GM12878 (cell line): ENCODE measurements around the gene ATP1B2. TPM values are rescaled to one million over a fixed set of nuclear protein-coding genes. Genes with fewer than 3 reads are reported as not detected.

Experiments
- ATAC-seq: fragments of 200-7000 bp; cut with Tn5 transposase; 3 replicates; pipeline ENCODE4 v1.9.1; 2020; ENCODE audit warnings: mild to moderate bottlenecking, moderate library complexity
- BruUV-seq: library from RNA; stranded (reverse); fragments of 400-500 nt; replicated peaks from 2 replicates; lab custom pipeline; 2021; lab: Mats Ljungman, UMichigan
- CTCF ChIA-PET: fragments of 300-600 bp; sonication (Branson Sonifier 250); formaldehyde crosslinking; extraction: SDS; loops from one replicate; lab custom pipeline; 2021; ENCODE audit warnings: inconsistent platforms; lab: Yijun Ruan, JAX
- POLR2A ChIA-PET: fragments of 350-600 bp; formaldehyde crosslinking; extraction: SDS; loops from one replicate; lab custom pipeline; 2021; ENCODE audit warnings: inconsistent platforms; lab: Charles Lee
- RAD21 ChIA-PET: fragments of 300-600 bp; sonication (Branson Sonifier 250); formaldehyde crosslinking; loops from one replicate; lab custom pipeline; 2023; ENCODE audit warnings: antibody characterized with exemption; ENCODE audit not compliant: unreplicated experiment; lab: Charles Lee
- SMC1A ChIA-PET: fragments of 300-600 bp; sonication (Branson Sonifier 250); formaldehyde crosslinking; loops from one replicate; lab custom pipeline; 2023; ENCODE audit not compliant: unreplicated experiment, uncharacterized antibody; lab: Charles Lee
- DNase-seq: peaks from one replicate; pipeline ENCODE4 v3.0.0-alpha.2; 2011; ENCODE audit warnings: low read depth, low spot score
- FAIRE-seq: peaks from 3 replicates; lab custom pipeline; 2011; peaks lifted over from hg19 to GRCh38; lab: Jason Lieb, UNC
- H2AFZ ChIP-seq: 2 replicates; pipeline ENCODE4 v1.6.0; 2011; ENCODE audit warnings: low read depth, low read length, control low read depth; ENCODE audit not compliant: control insufficient read depth
- H3K27ac ChIP-seq: 2 replicates; pipeline ENCODE4 v1.5.1; 2011; ENCODE audit warnings: control low read depth; ENCODE audit not compliant: control insufficient read depth, insufficient read depth
- H3K27me3 ChIP-seq, 2 experiments: replicated peaks in 1 of 2; 2 replicates each; pipeline versions ENCODE4 v1.6.0 to v1.6.1; 2011; ENCODE audit warnings: low read length in 1 of 2; ENCODE audit not compliant: control insufficient read depth in 2 of 2, insufficient read depth in 2 of 2
- H3K36me3 ChIP-seq, 2 experiments: 2 replicates each; pipeline ENCODE4 v1.5.1; 2011; ENCODE audit warnings: low read length in 1 of 2; ENCODE audit not compliant: control insufficient read depth in 2 of 2, insufficient read depth in 2 of 2
- H3K4me1 ChIP-seq: 2 replicates; pipeline ENCODE4 v1.6.1; 2011; ENCODE audit warnings: mild to moderate bottlenecking, low read length, moderate library complexity, mixed read lengths; ENCODE audit not compliant: control insufficient read depth, insufficient read depth
- H3K4me2 ChIP-seq: 2 replicates; pipeline ENCODE4 v1.6.0; 2011; ENCODE audit warnings: control low read depth; ENCODE audit not compliant: control insufficient read depth, insufficient read depth
- H3K4me3 ChIP-seq: fragments of 200-600 bp; sonication (generic); 2 replicates; pipeline ENCODE4 v1.5.1; 2016
- H3K79me2 ChIP-seq: 2 replicates; pipeline ENCODE4 v1.6.0; 2011; ENCODE audit warnings: low read length; ENCODE audit not compliant: control insufficient read depth, insufficient read depth
- H3K9ac ChIP-seq: 2 replicates; pipeline ENCODE4 v1.8.0; 2011; ENCODE audit warnings: low read length, control low read depth, mixed read lengths; ENCODE audit not compliant: control insufficient read depth, insufficient read depth
- H3K9me3 ChIP-seq: replicated peaks from 3 replicates; pipeline ENCODE4 v1.5.1; 2011; ENCODE audit warnings: mild to moderate bottlenecking, low read length; ENCODE audit not compliant: control insufficient read depth, insufficient read depth
- H4K20me1 ChIP-seq: 2 replicates; pipeline ENCODE4 v1.6.0; 2011; ENCODE audit not compliant: control insufficient read depth, insufficient read depth
- BHLHE40 ChIP-seq, 2 experiments: fragments of 450-650 bp in 1 of 2; IDR thresholded peaks; 2 replicates each; pipeline ENCODE4 v1.6.1; 2011 to 2017; ENCODE audit warnings: low read depth in 2 of 2, borderline replicate concordance in 1 of 2, improper control_type of control experiment in 1 of 2, low read length in 1 of 2, mild to moderate bottlenecking in 1 of 2
- BMI1 ChIP-seq: fragments of 450-650 bp; IDR thresholded peaks from 2 replicates; pipeline ENCODE4 v1.6.1; 2016; ENCODE audit warnings: mild to moderate bottlenecking, moderate library complexity, borderline replicate concordance
- CREM ChIP-seq: IDR thresholded peaks from 2 replicates; pipeline ENCODE4 v1.6.1; 2014; ENCODE audit warnings: antibody characterized with exemption, low read depth
- DPF2 ChIP-seq: fragments of 450-650 bp; IDR thresholded peaks from 2 replicates; pipeline ENCODE4 v1.6.1; 2017; ENCODE audit warnings: mild to moderate bottlenecking
- ETV6 ChIP-seq, 2 experiments: fragments of 450-650 bp in 1 of 2; IDR thresholded peaks in 1 of 2; conservative IDR thresholded peaks in 1 of 2; 2 replicates each; pipeline ENCODE4 v1.6.1; 2014; ENCODE audit warnings: antibody characterized with exemption in 1 of 2, borderline replicate concordance in 1 of 2, low read depth in 1 of 2, mild to moderate bottlenecking in 1 of 2, moderate library complexity in 1 of 2
- HCFC1 ChIP-seq: fragments of 150-350 bp; IDR thresholded peaks from 2 replicates; pipeline ENCODE4 v1.6.1; 2014; ENCODE audit warnings: low read length
- IRF5 ChIP-seq: fragments of 450-650 bp; IDR thresholded peaks from 2 replicates; pipeline ENCODE4 v1.6.1; 2017; ENCODE audit warnings: borderline replicate concordance
- PAX8 ChIP-seq: fragments of 450-650 bp; IDR thresholded peaks from 2 replicates; pipeline ENCODE4 v1.6.1; 2017; ENCODE audit warnings: mild to moderate bottlenecking, moderate library complexity
- SIX5 ChIP-seq: IDR thresholded peaks from 2 replicates; pipeline ENCODE4 v1.6.1; 2011; ENCODE audit warnings: mild to moderate bottlenecking, low read depth, low read length, moderate library complexity; ENCODE audit not compliant: severe bottlenecking
- SMAD5 ChIP-seq: IDR thresholded peaks from 2 replicates; pipeline ENCODE4 v1.6.1; 2016; ENCODE audit warnings: antibody characterized with exemption, low read depth
- SRF ChIP-seq, 2 experiments: IDR thresholded peaks; 2 replicates each; pipeline ENCODE4 v1.6.1; 2011; ENCODE audit warnings: low read depth in 2 of 2, low read length in 2 of 2, mild to moderate bottlenecking in 1 of 2, moderate library complexity in 1 of 2
- ZNF217 ChIP-seq: fragments of 450-650 bp; IDR thresholded peaks from 2 replicates; pipeline ENCODE4 v1.6.1; 2017; ENCODE audit warnings: antibody characterized with exemption, mild to moderate bottlenecking
- ZZZ3 ChIP-seq: IDR thresholded peaks from 2 replicates; pipeline ENCODE4 v1.6.1; 2011; ENCODE audit warnings: low read depth; ENCODE audit not compliant: control insufficient read depth, insufficient read length
- WGBS: methylation state at CpG from one replicate; pipeline ENCODE4 v1.1.6; 2016; ENCODE audit warnings: low lambda C conversion rate; ENCODE audit not compliant: insufficient replicate concordance, insufficient coverage; ENCODE audit errors: missing lambda C conversion rate; 5-methylcytosine and 5-hydroxymethylcytosine counted together
- in situ Hi-C: fragments of 300-500 bp; cut with MboI; formaldehyde crosslinking; loops from 9 replicates; pipeline ENCODE4 v1.14.3; 2018; ENCODE audit warnings: mixed read lengths
- intact Hi-C: fragments of 100-400 bp; cut with micrococcal nuclease; formaldehyde crosslinking; loops from one replicate; pipeline ENCODE4 v1.14.2; 2022; ENCODE audit not compliant: unreplicated experiment
- polyA plus RNA-seq, 11 experiments: library from polyadenylated mRNA; depleted of rRNA in 4 of 11; unstranded in 6 of 11; stranded (reverse) in 5 of 11; fragments of >200 nt; fragmentation: Nextera tagmentation in 4 of 11; fragmentation: Illumina TruSeq in 1 of 11; extraction: Ambion mirVana in 4 of 11; extraction: Trizol in 1 of 11; gene quantifications; 1 replicate in 1 of 11; 2 replicates in 10 of 11; pipeline versions ENCODE4 v1.2.1 to v1.2.3, GENCODE V29; 2011 to 2016; ENCODE audit warnings: inconsistent platforms in 2 of 11, missing spikeins in 2 of 11, low read depth in 1 of 11
- total RNA-seq, 4 experiments: library from RNA; depleted of rRNA in 3 of 4; stranded (reverse); fragments of >200 nt in 3 of 4; fragmentation: Illumina TruSeq in 1 of 4; extraction: Trizol in 1 of 4; gene quantifications; 2 replicates each; pipeline versions ENCODE4 v1.2.1 to v1.2.3, GENCODE V29; 2013 to 2021
- TF ChIP-seq, protein P1 (sequence below): fragments of 450-650 bp; IDR thresholded peaks from 2 replicates; pipeline ENCODE4 v1.6.1; 2016; ENCODE audit warnings: mild to moderate bottlenecking, moderate library complexity, borderline replicate concordance

Gene ATP1B2
- total and polyA plus RNA-seq, 10 of the 15 experiments (the other 5 are each of a cell fraction or from before 2014, with no cell fraction given): 0.03 to 0.29 (median 0.15) TPM; not detected in 3

- 35% methylated on average over 9 of the region's 9 CpGs for WGBS
- H3K9ac ChIP-seq: no peak overlapping the region
- POLR2A ChIA-PET: no interaction called here
- peaks cover 5 to 8% of the 10 kb centered on the region in 2 experiments for H3K27me3 ChIP-seq
- H3K4me2 ChIP-seq: no peak overlapping the region
- TF ChIP-seq ZNF217: no peak
- TF ChIP-seq SRF (IDR thresholded peaks at IDR 0.05; ENCODE audit: low read depth in 2 of 2, low read length in 2 of 2): no peak
- no peak for TF ChIP-seq SIX5
- TF ChIP-seq BHLHE40 (IDR thresholded peaks at IDR 0.05; ENCODE audit: borderline replicate concordance in 1 of 2, low read depth in 2 of 2, low read length in 1 of 2): no peak
- TF ChIP-seq IRF5: no peak
- TF ChIP-seq SMAD5: no peak
- no peak for TF ChIP-seq CREM
- no peak for TF ChIP-seq ZZZ3
- TF ChIP-seq ETV6 (conservative IDR thresholded peaks at IDR 0.05 in 1 of 2, IDR thresholded peaks at IDR 0.05 in 1 of 2; ENCODE audit: borderline replicate concordance in 1 of 2, low read depth in 1 of 2): no peak
- TF ChIP-seq HCFC1: no peak
- TF ChIP-seq DPF2: no peak
- no peak for TF ChIP-seq PAX8
- no peak for TF ChIP-seq BMI1
- TF ChIP-seq, protein P1, sequence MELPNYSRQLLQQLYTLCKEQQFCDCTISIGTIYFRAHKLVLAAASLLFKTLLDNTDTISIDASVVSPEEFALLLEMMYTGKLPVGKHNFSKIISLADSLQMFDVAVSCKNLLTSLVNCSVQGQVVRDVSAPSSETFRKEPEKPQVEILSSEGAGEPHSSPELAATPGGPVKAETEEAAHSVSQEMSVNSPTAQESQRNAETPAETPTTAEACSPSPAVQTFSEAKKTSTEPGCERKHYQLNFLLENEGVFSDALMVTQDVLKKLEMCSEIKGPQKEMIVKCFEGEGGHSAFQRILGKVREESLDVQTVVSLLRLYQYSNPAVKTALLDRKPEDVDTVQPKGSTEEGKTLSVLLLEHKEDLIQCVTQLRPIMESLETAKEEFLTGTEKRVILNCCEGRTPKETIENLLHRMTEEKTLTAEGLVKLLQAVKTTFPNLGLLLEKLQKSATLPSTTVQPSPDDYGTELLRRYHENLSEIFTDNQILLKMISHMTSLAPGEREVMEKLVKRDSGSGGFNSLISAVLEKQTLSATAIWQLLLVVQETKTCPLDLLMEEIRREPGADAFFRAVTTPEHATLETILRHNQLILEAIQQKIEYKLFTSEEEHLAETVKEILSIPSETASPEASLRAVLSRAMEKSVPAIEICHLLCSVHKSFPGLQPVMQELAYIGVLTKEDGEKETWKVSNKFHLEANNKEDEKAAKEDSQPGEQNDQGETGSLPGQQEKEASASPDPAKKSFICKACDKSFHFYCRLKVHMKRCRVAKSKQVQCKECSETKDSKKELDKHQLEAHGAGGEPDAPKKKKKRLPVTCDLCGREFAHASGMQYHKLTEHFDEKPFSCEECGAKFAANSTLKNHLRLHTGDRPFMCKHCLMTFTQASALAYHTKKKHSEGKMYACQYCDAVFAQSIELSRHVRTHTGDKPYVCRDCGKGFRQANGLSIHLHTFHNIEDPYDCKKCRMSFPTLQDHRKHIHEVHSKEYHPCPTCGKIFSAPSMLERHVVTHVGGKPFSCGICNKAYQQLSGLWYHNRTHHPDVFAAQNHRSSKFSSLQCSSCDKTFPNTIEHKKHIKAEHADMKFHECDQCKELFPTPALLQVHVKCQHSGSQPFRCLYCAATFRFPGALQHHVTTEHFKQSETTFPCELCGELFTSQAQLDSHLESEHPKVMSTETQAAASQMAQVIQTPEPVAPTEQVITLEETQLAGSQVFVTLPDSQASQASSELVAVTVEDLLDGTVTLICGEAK: no peak
- TF ChIP-seq, all 136 proteins: peak for 0
- DNase-seq (no peak), FAIRE-seq (no peak), ATAC-seq (no peak)
- H4K20me1 ChIP-seq: no peaks in the 10 kb centered on the region
- ChIA-PET RAD21 (no interaction called here), CTCF (no interaction called here), SMC1A (interaction anchor here (1.1 kb wide), 1 partner anchor 34 kb away, joined by 3 read pairs; no protein-coding TSS in a partner anchor)
- H2AFZ ChIP-seq: no peak overlapping the region
- peaks cover 3% of the 10 kb centered on the region; the same call in 1 of the 2 replicates for H3K4me1 ChIP-seq
- H3K36me3 ChIP-seq: no peaks in the 10 kb centered on the region
- no peak overlapping the region for H3K4me3 ChIP-seq
- in situ Hi-C loops (no loop called here), intact Hi-C loops (no loop called here)
- no TSS peak for BruUV-seq
- H3K79me2 ChIP-seq: no peaks in the 10 kb centered on the region
- no peak overlapping the region for H3K27ac ChIP-seq
- no peaks in the 10 kb centered on the region for H3K9me3 ChIP-seq
These were observed 4.3 kb upstream of the ATP1B2 start for GRCh38 chr17:7646457-7646856.
